CD4-positive, alpha-beta T cell (primary cell): ENCODE measurements around the gene LAG3. TPM values are rescaled to one million over a fixed set of nuclear protein-coding genes. Genes with fewer than 3 reads are reported as not detected.

Experiments used
- ATAC-seq: fragments of 200-7000 bp; cut with Tn5 transposase; one replicate; pipeline ENCODE4 v1.10.0; 2022; ENCODE audit warnings: mild to moderate bottlenecking; ENCODE audit not compliant: poor library complexity
- CTCF ChIA-PET: fragments of 350-600 bp; sonication (Branson Sonifier 250); formaldehyde crosslinking; loops from one replicate; lab custom pipeline; 2021; ENCODE audit warnings: antibody characterized with exemption, inconsistent platforms; lab: Charles Lee
- POLR2A ChIA-PET: fragments of 350-600 bp; sonication (Branson Sonifier 250); formaldehyde crosslinking; loops from one replicate; lab custom pipeline; 2021; ENCODE audit warnings: antibody characterized with exemption, inconsistent platforms; lab: Charles Lee
- DNase-seq, 14 experiments: peaks; one replicate each; pipeline ENCODE4 v3.0.0-alpha.2; 2013 to 2020; ENCODE audit warnings: mixed read lengths in 2 of 14
- H3K27ac ChIP-seq, 2 donors: one replicate each; pipeline versions ENCODE4 v1.5.1 to v1.7.0; 2013; ENCODE audit warnings: low read length in 2 of 2, low read depth in 1 of 2, mild to moderate bottlenecking in 1 of 2
- H3K27me3 ChIP-seq, 2 experiments: 1 replicate in 1 of 2; 2 replicates in 1 of 2; pipeline versions ENCODE4 v1.6.1 to v1.7.0; 2013; ENCODE audit warnings: low read length in 2 of 2, control low read depth in 1 of 2, mild to moderate bottlenecking in 1 of 2, moderate library complexity in 1 of 2; ENCODE audit not compliant: insufficient read depth in 2 of 2, control insufficient read depth in 1 of 2
- H3K36me3 ChIP-seq: one replicate; pipeline ENCODE4 v1.6.1; 2013; ENCODE audit warnings: low read length, control low read depth; ENCODE audit not compliant: insufficient read depth
- H3K4me1 ChIP-seq: one replicate; pipeline ENCODE4 v1.6.1; 2013; ENCODE audit warnings: low read length, control low read depth; ENCODE audit not compliant: insufficient read depth
- H3K4me3 ChIP-seq: one replicate; pipeline ENCODE4 v1.5.1; 2013; ENCODE audit warnings: mild to moderate bottlenecking, low read length, moderate library complexity
- H3K9me3 ChIP-seq, 2 experiments: 1 replicate in 1 of 2; 2 replicates in 1 of 2; pipeline versions ENCODE4 v1.6.1 to v1.7.0; 2013; ENCODE audit warnings: low read length in 2 of 2, mild to moderate bottlenecking in 2 of 2, control low read depth in 1 of 2, moderate library complexity in 1 of 2; ENCODE audit not compliant: control insufficient read depth in 1 of 2, insufficient read depth in 1 of 2
- H3K27ac Mint-ChIP-seq: one replicate; pipeline ENCODE4 v1.8.0; 2020; ENCODE audit warnings: mixed read lengths
- H3K27me3 Mint-ChIP-seq: one replicate; pipeline ENCODE4 v1.8.0; 2021; ENCODE audit warnings: mixed read lengths
- H3K36me3 Mint-ChIP-seq: one replicate; pipeline ENCODE4 v1.8.0; 2021; ENCODE audit warnings: low read depth, mixed read lengths
- H3K4me1 Mint-ChIP-seq: one replicate; pipeline ENCODE4 v1.8.0; 2021; ENCODE audit warnings: low read depth, mixed read lengths
- H3K4me3 Mint-ChIP-seq: one replicate; pipeline ENCODE4 v1.8.0; 2020; ENCODE audit warnings: mild to moderate bottlenecking, mixed read lengths
- H3K9me3 Mint-ChIP-seq: one replicate; pipeline ENCODE4 v1.8.0; 2020; ENCODE audit warnings: mixed read lengths
- CTCF ChIP-seq: fragments of 200-600 bp; IDR thresholded peaks from one replicate; pipeline ENCODE4 v1.8.0; 2022; ENCODE audit warnings: antibody characterized with exemption, mild to moderate bottlenecking
- intact Hi-C, 2 experiments: fragments of 100-400 bp; cut with DNase I in 1 of 2; cut with micrococcal nuclease in 1 of 2; formaldehyde crosslinking; loops; one replicate each; pipeline versions ENCODE4 v1.15.1 to v1.9.0; 2023 to 2025; cut with DNase I, micrococcal nuclease
- total RNA-seq, 174 experiments: library from RNA in 2 of 174; stranded (reverse) in 2 of 174; gene quantifications; one replicate each; pipeline ENCODE4 v1.2.3 and lab custom pipeline; 2021 to 2026

Gene LAG3
- total RNA-seq, 2 experiments from 2014 or later: 0.82 to 1.4 TPM

DNA sequence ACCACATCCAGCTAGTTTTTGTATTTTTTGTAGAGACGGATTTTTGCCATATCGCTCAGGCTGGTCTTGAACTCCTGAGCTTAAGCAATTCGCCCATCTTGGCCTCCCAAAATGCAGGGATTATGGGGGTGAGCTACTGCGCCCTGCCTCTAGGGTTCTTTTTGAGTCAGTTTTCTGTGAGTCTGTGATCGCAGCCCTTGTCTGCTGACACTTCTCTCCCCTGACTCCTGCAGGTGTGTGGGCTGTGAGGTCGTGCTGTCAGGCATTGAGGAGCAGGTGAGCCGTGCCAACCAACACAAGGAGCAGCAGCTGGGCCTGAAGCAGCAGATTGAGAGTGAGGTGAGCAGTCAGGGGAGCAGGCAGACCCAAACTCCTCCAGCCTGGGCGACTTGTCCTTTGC lies 42.2 kb upstream of the LAG3 start:
- Mint-ChIP-seq H3K9me3 (no peaks in the 10 kb centered on the region), H3K36me3 (peaks cover 75% of the 10 kb centered on the region), H3K4me3 (no peak overlapping the region), H3K27me3 (no peaks in the 10 kb centered on the region), H3K27ac (no peak overlapping the region), H3K4me1 (peaks cover 11% of the 10 kb centered on the region)
- no peaks in the 10 kb centered on the region for H3K9me3 ChIP-seq
- no peak for TF ChIP-seq CTCF
- intact Hi-C loops: no loop called here
- peaks cover 58% of the 10 kb centered on the region for H3K36me3 ChIP-seq
- no peak overlapping the region for H3K4me3 ChIP-seq
- no peak for ATAC-seq
- POLR2A ChIA-PET: interaction anchor here (1.0 kb wide), 1 partner anchor 37 kb away, joined by 3 read pairs; no protein-coding TSS in a partner anchor
- peaks cover 2% of the 10 kb centered on the region for H3K4me1 ChIP-seq
- no peaks in the 10 kb centered on the region for H3K27me3 ChIP-seq
- H3K27ac ChIP-seq: no peak overlapping the region
- DNase-seq: no peak
- CTCF ChIA-PET: no interaction called here

DNA sequence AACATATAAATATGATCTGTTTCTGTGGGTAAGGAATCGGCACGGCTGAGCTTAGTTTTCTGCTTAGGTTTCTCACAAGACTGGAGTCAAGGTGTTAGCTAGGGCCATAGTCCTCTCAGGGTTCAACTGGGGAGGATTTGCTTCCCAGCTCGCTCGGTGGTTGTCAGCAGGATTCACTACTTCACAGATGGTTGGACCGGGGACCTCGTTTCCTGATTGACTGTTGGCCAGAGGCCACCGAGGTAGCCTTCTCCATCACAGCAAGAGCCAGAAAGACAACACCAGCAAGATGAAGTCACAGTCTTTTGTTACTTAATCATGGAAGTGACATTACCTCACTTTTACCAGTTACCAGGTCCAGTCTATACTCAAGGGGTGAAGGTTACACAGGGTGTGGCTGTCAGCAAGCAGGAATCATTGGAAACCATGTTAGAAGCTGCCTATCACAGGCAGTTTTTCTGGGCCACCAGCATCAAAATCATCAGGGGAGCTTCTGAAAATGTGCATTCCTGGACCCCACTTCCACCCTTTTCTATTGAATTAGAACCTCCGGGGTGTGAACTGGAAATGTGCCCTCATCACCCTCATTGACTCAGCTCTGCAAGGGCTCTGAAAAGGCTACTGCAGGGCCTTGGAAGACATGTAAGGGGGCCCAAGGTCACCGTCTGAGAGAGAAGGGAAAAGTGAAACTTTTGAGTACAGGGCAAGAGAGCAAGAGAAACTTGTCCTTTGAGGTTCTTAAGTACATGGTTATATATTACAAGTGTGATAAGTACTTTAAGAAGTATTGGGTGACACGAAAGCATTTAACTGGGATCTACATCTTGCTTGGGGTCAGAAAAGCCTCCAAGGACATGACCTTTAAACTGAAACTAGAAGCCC lies 37.6 kb upstream of the LAG3 start:
- Histone ChIP-seq H3K36me3 (peaks cover 33% of the 10 kb centered on the region), H3K4me1 (no peaks in the 10 kb centered on the region), H3K27me3 (no peaks in the 10 kb centered on the region), H3K4me3 (no peak overlapping the region), H3K9me3 (no peaks in the 10 kb centered on the region), H3K27ac (no peak overlapping the region)
- ChIA-PET CTCF (no interaction called here), POLR2A (interaction anchor here (1.4 kb wide), 1 partner anchor 11 kb away, joined by 5 read pairs; the partner anchor contains the start of gene COPS7A)
- Mint-ChIP-seq H3K27ac (no peak overlapping the region), H3K9me3 (no peaks in the 10 kb centered on the region), H3K4me1 (peaks cover 4% of the 10 kb centered on the region), H3K36me3 (peaks cover 52% of the 10 kb centered on the region), H3K27me3 (no peaks in the 10 kb centered on the region), H3K4me3 (no peak overlapping the region)
- ATAC-seq (no peak), DNase-seq (no peak)
- intact Hi-C loops: loop anchor here in 1 of 2 experiments (1.0 kb wide), 1 partner anchor 45 kb away; no protein-coding TSS in a partner anchor
- no peak for TF ChIP-seq CTCF

DNA sequence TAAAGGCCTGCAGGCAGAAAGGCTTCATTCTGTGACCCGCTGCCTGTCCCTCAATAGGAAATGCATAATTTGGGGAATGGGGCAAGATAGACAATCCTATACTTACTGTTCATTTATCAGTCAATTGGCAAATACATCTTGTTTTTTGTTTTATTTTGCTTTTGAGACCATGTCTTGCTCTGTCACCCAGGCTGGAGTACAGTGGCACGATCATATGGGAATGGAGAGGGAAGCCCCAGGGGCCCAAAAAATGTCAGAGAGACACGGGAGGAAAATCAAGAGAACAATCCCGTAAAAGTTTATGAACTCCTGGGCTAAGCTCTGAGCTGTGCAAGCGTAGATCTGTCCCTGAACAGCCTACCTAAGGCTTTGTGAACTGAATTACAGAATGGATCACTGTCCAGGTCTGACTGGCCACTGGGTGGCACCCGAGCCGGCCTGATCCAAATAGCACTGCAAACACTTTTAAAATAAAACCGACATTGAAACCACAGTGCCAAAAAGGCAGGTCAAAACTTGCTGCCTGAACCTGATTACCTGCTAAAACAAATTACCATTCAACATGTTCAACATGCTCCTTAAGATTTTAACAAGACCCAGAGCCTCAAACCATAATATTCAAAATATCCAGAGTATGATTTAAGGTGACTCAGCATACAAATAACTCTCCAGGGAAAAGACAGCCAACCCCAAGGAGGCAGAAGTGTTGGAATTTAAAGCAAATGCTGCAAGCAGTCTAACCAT lies 36.7 kb upstream of the LAG3 start:
- Mint-ChIP-seq H3K4me3 (no peak overlapping the region), H3K4me1 (peaks cover 4% of the 10 kb centered on the region), H3K27ac (no peak overlapping the region), H3K9me3 (no peaks in the 10 kb centered on the region), H3K27me3 (no peaks in the 10 kb centered on the region), H3K36me3 (peaks cover 43% of the 10 kb centered on the region)
- Histone ChIP-seq H3K4me3 (no peak overlapping the region), H3K36me3 (peaks cover 25% of the 10 kb centered on the region), H3K27ac (no peak overlapping the region), H3K9me3 (no peaks in the 10 kb centered on the region), H3K27me3 (no peaks in the 10 kb centered on the region), H3K4me1 (no peaks in the 10 kb centered on the region)
- DNase-seq: peak in 13 of 14 experiments; percentile 9 to 64 (median 37)
- peak; percentile 67 for ATAC-seq
- ChIA-PET CTCF (no interaction called here), POLR2A (interaction anchor here (1.4 kb wide), 1 partner anchor 11 kb away, joined by 5 read pairs; the partner anchor contains the start of gene COPS7A)
- intact Hi-C loops: loop anchor here (1.0 kb wide), 2 partner anchors 11 to 44 kb away; partner anchors contain the start of gene COPS7A (in 1 of the 2)
- TF ChIP-seq CTCF: peak; percentile 58
